ENCODE data around the gene SLC9A4. TPM values are rescaled to one million over a fixed set of nuclear protein-coding genes. Genes with fewer than 3 reads are reported as not detected.

SLC9A4 gene
- total RNA-seq, 1 donor from 2014 or later, result not detected

- Histone ChIP-seq H3K27me3 (no peaks in the 10 kb centered on the region), H3K36me3 (no peaks in the 10 kb centered on the region), H3K4me1 (no peaks in the 10 kb centered on the region), H3K27ac (no peak overlapping the region), H3K9me3 (no peaks in the 10 kb centered on the region), H3K4me3 (no peak overlapping the region)
- DNase-seq, result no peak
- TF ChIP-seq CTCF (IDR thresholded peaks at IDR 0.05), result no peak
- ATAC-seq, result no peak
- intact Hi-C loops (cut with DNase I), result no loop called here
Measured at GRCh38 chr2:102489646-102490045, 16.6 kb downstream of the SLC9A4 start.

- H3K4me1 ChIP-seq, result no peaks in the 10 kb centered on the region
- no peak overlapping the region for H3K4me3 ChIP-seq
- DNase-seq (no peak), ATAC-seq (no peak)
- intact Hi-C loops (cut with DNase I), result no loop called here
- no peak for TF ChIP-seq CTCF (IDR thresholded peaks at IDR 0.05)
- no peaks in the 10 kb centered on the region for H3K27me3 ChIP-seq
- H3K9me3 ChIP-seq, result no peaks in the 10 kb centered on the region
- no peaks in the 10 kb centered on the region for H3K36me3 ChIP-seq
- H3K27ac ChIP-seq, result no peak overlapping the region
Measured at GRCh38 chr2:102492006-102492405, 19.0 kb downstream of the SLC9A4 start.

- H3K9me3 ChIP-seq, result no peaks in the 10 kb centered on the region
- TF ChIP-seq CTCF (IDR thresholded peaks at IDR 0.05), result no peak
- intact Hi-C loops (cut with DNase I), result no loop called here
- ATAC-seq (no peak), DNase-seq (no peak)
- no peaks in the 10 kb centered on the region for H3K27me3 ChIP-seq
- H3K4me3 ChIP-seq, result no peak overlapping the region
- no peaks in the 10 kb centered on the region for H3K36me3 ChIP-seq
- H3K27ac ChIP-seq, result no peak overlapping the region
- H3K4me1 ChIP-seq, result no peaks in the 10 kb centered on the region
Measured at GRCh38 chr2:102494570-102494969, 21.5 kb downstream of the SLC9A4 start.

GRCh38 chr2:102498414-102498813, 25.4 kb downstream of the SLC9A4 start:
- H3K9me3 ChIP-seq, result no peaks in the 10 kb centered on the region
- H3K27ac ChIP-seq, result no peak overlapping the region
- H3K27me3 ChIP-seq, result no peaks in the 10 kb centered on the region
- H3K4me1 ChIP-seq, result no peaks in the 10 kb centered on the region
- H3K36me3 ChIP-seq, result no peaks in the 10 kb centered on the region
- intact Hi-C loops (cut with DNase I), result no loop called here
- DNase-seq (no peak), ATAC-seq (no peak)
- TF ChIP-seq CTCF (IDR thresholded peaks at IDR 0.05), result no peak
- H3K4me3 ChIP-seq, result no peak overlapping the region

- no peak overlapping the region for H3K4me3 ChIP-seq
- ATAC-seq (no peak), DNase-seq (no peak)
- no peaks in the 10 kb centered on the region for H3K9me3 ChIP-seq
- no peak for TF ChIP-seq CTCF (IDR thresholded peaks at IDR 0.05)
- intact Hi-C loops (cut with DNase I), result no loop called here
- H3K4me1 ChIP-seq, result no peaks in the 10 kb centered on the region
- H3K27me3 ChIP-seq, result no peaks in the 10 kb centered on the region
- no peak overlapping the region for H3K27ac ChIP-seq
- H3K36me3 ChIP-seq, result no peaks in the 10 kb centered on the region
Measured at GRCh38 chr2:102499558-102499957, 26.5 kb downstream of the SLC9A4 start.

GRCh38 chr2:102502576-102502975, 29.6 kb downstream of the SLC9A4 start:
- no peak for ATAC-seq
- no peak for TF ChIP-seq CTCF (IDR thresholded peaks at IDR 0.05)
- Histone ChIP-seq H3K36me3 (no peaks in the 10 kb centered on the region), H3K4me1 (no peaks in the 10 kb centered on the region), H3K4me3 (no peak overlapping the region), H3K9me3 (no peaks in the 10 kb centered on the region), H3K27me3 (no peaks in the 10 kb centered on the region), H3K27ac (no peak overlapping the region)
- intact Hi-C loops (cut with DNase I), result no loop called here
- no peak for DNase-seq

All from upper lobe of right lung (tissue), 1 donor.